NCI-H128 (cell line): Measurements from ENCODE around the gene RABGAP1L.
"Not testable (repeated sequence)": the region's sequence is repeated elsewhere in the genome, so short reads cannot be mapped to it uniquely, and the experiment has no call there.

Experiments used
- DNase-seq: peaks from one replicate; lab custom pipeline; 2025; ENCODE audit not compliant: unreplicated experiment; lab: John Stamatoyannopoulos, UW

RABGAP1L gene

DNA sequence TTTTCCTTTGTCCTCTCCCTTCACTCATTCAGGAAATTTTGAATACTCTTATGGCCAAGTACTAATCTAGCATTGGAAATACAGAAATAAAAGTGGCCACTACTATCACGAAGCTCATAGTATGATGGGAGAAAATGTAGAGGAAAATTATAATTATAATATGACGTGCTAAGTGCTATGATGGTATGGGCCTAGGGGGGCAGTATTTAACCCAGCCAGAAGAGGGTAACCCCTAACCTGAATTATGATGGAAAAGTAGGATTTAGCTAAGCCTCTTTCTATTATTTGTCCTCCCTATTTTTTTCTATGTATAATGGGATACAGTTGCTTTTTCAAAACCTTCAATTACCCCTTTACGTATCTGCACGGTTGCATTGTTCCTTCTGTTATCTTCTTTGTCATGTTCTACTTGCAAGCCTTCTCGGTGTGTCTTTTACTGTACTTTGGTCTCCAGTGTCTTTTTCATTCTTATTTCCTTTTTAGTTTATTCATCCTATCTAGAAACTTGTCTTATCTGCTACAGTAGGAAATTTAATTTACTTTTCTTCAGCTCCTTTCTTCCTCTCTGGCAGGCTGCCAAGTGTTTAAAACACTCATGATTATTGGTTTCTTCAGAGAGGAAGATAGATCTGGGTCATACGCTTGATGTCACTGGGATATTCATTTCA, 199.6 kb downstream of the RABGAP1L start:
- no peak for DNase-seq

DNA sequence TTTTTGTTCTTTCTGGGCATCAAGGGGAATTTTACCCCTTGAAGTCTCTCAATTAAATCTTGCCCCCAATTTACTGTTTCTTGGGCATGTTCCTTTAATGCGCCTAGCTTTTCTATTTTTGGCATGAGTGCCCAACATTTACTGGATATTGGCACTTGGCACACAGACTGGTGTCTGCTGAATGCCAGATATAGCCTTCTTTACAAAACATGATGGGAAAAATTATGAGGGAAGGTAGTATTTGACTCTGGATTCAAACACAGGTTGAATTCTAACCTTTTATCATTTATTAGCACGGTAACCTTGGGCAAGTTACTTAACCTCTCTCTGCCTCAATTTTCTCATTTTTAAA, 200.1 kb downstream of the RABGAP1L start:
- no peak for DNase-seq

DNA sequence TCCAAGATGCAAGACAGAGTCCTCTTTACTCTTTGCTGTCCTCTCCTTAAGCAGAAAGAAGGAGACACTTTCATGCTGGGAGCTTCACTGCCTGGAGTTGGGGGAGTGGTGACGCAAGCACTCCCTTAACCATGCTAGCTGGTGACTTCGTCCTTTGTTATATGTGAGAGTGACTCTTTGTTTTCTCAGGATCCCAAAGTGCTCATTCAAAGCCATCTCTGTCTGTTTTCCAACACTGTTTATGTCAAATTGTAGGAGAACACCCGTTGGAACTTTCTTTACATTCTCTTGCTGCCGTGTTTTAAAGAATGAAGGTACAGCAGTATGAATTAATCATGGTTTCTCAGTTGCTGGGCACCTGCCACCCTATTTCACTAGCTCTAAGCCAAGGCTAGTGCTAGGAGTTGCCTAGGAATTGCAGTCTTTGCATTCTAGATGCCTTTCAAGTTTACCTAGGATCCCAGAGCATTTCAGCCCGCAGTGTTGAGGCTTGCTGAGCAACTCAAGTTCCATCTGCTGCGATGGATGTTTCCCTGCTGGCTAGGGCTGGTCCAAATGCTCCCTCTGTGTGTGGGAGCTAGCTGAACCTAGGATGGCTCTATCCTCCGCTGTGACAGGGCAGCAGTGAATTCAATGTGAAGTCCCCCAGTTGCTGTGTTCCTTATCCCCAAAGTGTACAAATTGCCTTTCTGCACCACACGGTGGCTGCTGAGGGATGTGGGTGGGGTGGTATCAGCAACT, 205.8 kb downstream of the RABGAP1L start:
- no peak for DNase-seq

DNA sequence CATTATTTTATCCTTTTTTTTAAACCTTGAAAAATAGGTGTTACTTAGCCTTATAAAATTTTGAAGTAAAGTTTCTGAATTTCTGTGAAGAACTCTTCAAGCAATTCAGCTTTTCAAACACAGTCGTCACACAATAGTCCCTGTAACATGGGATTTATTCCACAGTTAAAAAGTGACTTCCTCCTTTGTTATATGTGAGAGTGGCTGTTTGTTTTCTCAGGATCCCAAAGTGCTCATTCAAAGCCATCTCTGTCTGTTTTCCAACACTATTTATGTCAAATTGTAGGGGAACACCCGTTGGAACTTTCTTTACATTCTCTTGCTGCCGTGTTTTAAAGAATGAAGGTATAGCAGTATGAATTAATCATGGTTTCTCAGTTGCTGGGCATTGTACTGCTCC, 207.6 kb downstream of the RABGAP1L start:
- DNase-seq, result no peak

DNA sequence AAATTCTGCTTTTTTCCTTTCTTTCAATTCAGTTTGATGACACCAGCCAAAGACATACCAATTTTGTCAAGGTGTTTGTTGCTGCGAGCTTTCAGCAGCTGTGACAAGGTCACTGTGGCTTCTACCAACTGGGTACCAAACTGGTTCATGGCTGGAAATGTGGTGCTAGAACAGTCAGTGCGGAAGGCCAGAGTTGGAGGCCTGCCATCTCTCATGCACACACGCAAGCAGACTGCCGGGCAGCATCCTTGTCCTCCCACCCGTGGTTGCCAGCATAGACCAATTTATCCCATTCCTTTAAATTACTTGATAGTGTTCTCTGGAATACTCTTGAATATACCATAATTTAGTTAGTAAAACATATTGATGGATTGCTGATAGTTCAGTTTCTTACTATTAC, 208.6 kb downstream of the RABGAP1L start:
- no peak for DNase-seq

DNA sequence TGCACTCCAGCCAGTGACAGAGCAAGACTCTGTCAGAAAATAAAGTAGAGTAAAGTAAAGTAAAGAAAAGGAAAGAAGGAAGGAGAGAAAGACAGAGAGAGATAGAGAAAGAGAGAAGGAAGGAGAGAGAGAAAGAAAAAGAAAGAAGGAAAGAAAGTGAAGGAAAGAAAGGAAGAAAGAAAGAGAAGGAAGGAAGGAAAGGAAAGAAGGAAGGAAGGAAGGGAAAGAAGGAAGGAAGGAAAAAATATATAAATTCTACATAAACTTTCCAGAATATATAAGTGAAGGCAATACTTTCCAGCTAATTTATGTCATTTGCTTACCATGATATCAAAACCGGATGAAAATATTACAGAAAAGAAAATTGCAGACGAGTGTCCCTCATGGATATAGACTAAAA, 216.7 kb downstream of the RABGAP1L start:
- no peak for DNase-seq

DNA sequence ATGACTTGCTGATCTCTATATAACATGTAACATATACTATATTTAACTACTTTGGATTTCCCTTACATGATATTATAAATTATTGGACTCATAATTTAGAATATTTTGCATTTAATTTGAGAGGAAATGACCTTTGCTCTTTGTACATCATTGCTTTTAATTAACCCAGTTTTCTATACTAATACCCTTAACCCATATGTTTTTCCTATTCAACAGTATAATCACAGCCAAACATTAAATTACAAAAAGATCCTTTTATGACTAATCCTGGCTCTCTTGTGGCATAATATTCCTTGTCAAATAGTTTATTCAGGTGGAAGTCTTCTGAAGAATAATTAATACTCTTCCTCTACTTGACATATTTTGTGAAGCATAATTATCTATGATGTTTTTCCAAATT, 232.4 kb downstream of the RABGAP1L start:
- DNase-seq, result no peak

DNA sequence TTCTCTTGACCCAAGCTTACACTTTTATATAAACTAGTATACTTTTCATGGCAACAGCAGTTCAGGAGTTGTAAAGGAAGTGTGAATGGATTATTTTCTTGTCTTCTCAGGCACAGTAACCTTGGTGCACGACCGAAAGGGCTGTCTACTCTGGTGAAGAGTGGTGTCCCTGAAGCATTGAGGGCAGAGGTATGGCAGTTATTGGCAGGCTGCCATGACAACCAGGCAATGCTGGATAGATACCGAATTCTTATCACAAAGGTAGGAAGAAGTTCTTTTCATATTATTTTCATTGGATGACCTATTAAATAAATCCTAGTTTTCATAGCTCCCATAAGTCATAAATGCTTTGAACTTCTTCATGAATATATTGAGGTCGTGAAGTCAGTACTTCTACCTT, 234.6 kb downstream of the RABGAP1L start:
- DNase-seq, result no peak

DNA sequence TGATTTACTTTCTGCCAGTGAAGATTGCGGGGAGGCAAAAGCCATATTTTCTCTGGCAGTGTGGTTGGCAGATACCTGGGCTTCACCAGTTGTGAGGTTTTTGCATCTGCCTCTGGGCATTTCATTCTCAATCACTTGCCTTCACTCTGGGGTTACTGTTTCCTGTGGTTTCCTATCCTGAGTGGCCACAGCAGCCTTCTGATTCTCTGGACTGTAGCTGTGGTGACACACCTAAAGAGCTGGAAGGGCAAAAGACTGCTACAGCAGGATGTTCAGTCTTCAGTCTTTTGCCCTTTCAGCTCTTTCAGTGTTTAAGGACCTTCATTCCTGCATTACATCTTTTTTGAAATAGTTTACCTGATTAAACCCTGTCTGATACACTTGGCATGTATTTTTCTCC, 237.9 kb downstream of the RABGAP1L start:
- no peak for DNase-seq

DNA sequence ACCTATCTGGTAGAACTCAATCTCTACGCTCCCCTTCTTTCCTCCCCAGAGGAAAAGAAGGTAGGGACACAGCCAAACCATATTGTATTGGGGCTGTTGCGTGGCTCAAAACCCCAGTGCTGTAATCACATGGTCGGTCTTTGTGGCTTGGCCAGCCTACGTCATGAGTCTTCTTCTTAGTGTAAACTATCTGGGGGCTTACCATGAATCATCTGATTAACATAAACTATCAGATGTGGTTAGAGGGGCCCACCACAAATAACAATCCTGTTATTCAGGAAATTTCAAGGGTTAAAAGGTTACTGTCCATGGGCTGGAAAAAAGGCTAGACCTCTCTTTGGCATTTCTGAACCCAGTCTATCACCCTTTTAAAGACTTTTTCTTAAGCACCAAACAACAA, 238.9 kb downstream of the RABGAP1L start:
- DNase-seq, result no peak

DNA sequence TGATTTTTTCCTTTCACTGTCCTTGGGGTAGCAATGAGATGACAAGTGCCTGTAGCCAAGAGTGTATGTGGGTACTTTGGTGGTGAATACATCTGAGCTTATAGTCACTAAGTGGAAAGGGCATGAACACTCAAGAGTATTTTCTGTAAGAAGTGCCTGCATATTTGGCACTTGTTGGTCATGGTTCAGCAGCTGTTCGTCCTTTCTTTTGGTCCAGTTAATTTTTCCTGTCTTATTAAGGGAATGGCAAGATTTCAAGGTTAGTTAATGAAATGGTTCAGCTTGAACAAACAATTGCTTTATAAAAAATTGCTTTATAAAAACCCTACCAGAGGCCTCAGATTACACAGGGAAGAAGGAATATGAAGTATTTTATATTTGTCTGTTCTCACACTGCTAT, 239.9 kb downstream of the RABGAP1L start:
- no peak for DNase-seq

DNA sequence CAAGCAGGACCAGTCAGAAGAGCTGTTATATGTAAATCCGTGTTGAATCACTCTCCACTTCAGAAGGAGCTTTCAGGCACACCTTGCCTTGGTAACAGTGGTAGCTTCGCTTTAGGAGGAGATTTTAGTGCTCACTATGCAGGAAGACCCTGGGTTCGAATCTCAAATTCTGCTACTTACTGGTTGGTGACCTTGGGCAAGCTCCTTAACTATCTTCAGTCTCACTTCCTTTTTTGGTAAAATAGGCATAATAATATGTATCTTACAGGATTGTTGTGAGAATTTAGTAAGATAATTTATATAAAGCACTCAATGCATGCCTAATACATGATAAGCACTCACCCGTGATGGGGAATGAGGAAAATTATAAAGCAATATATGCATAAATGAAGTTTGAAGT, 241.8 kb downstream of the RABGAP1L start:
- DNase-seq, result no peak

DNA sequence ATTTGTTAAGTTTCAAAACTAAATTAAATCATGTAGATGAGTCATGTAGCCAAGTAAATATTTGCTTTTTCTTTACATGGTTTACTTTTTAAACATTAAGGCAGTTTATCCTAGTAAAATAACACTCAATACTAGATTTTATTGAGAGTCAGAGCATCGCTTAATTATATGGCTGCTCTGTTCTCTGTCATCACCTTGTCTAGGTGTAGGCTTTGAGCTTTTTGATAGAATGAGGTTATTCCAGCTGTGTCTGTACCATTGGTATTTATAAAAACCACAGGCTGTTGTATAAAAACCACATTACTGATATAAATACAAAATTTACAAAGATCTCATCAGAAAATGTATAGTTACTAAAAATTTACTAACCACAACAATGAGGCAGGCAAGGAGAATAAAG, 245.9 kb downstream of the RABGAP1L start:
- DNase-seq, result no peak

DNA sequence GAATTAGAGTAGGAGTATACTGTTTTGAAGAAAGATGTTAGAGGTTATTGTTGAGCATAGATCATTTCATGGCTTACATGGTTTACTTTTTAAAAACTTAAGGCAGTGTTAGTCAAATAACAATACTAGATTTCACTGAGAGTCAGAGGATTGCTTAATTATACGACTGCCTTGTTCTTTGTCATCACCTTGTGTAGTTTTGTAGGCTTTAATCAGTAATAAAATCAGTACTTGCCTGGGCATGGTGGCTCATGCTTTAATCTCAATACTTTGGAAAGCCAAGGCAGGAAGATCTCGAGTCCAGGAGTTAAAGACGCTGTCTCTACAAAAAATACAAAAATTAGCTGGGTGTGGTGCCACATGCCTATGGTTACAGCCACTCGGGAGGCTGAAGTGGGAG, 247.1 kb downstream of the RABGAP1L start:
- DNase-seq, result no peak

DNA sequence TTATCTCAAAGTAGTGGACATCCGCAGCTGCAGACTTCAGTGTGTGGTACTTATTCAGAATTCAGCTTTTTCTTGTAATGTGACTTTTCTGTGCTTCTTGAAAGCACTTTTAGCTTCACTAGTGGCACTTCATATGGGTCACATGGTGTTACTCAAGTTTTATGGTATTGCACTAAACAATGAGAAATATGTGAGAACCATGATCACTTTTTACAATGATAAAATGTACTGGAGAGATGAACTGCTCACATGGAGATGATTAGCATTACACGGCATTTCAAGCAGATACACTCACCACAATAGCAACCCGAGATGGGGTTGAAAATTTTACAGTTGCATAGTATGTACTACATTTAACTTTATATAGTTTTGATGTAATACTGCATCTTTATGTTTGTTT, 248.3 kb downstream of the RABGAP1L start:
- no peak for DNase-seq

DNA sequence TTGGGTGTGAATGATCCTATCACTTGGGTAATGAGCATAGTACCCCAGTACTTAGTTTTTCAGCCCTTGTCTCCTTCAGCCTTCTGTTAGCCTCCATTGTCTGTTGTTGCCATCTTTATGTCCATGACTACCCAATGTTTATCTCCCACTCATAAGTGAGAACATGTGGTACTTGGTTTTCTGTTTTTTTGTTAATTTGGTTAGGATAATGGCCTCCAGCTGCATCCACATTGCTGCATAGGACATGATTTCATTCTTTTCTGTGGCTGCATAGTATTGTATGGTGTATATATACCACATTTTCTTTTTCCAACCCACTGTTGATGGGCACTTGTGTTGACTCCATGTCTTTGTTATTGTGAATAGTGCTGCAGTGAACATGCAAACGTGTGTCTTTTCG, 248.8 kb downstream of the RABGAP1L start:
- DNase-seq, result no peak

DNA sequence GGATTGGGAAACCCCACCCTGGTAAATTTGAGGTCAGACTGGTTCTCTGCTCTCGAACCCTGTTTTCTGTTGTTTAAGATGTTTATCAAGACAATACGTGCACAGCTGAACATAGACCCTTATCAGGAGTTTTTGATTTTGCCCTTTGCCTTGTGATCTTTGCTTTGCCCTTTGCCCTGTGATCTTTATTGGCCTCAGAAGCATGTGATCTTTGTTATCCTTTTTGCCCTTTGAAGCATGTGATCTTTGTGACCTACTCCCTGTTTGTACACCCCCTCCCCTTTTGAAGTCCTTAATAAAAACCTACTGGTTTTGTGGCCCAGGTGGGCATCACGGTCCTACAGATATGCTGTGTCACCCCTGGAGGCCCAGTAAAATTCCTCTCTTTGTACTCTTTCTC, 250.5 kb downstream of the RABGAP1L start:
- DNase-seq, result not testable (repeated sequence)

DNA sequence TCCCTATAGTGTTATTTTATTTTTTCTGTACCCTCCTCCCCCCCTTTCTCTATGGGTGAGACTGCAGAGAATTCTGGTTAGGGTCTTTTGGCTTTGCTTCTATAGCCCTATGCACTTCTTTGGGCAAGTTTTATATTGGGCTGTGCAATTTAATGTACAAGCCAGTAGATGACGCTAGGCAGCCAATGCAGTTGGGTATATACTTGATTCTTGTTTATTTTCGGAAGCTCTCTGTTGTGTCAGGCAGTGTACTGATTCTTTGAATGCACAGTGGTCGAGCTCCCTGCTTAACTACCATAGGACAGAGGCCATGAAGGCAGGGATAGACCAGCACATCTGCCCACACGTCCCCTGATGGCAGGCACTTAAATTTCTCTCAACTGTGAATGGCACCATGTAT, 254.3 kb downstream of the RABGAP1L start:
- no peak for DNase-seq

DNA sequence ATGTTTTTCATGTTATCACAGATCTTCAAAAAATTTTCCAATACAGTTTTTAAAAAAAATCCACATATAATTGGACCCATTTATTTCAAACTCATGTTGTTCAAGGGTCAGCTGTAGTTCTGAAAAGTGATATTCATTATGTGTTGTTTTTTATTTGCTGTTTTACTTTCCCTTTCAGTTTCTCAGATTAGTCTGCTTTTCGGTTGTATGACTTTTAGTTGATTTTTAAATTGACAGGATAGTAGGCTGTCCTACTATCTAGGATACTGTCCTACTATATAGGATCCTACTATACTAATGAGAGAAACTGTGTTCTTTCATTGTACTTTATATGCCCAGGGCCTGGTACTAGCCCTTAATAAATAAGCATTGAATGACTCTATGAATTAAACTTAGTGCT, 254.9 kb downstream of the RABGAP1L start:
- DNase-seq, result no peak

DNA sequence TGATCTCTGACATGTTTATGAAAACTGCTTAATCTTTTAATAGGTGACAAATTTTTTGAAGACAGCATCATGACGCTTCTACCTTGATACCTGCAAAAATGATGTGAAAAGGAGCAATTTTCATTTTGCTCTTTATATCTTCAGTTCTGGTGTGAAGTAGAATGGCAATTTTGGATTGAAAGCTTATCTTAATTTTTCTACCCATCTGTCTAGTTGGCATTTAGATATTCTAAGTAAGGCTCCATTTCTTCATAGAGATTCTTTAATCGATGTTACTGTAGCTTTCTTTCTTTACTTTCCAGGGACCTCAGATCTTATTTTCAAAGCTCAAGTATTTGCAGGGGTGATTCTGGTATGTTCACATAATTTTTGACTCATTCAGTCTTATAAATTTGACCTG, 256.2 kb downstream of the RABGAP1L start:
- no peak for DNase-seq

DNA sequence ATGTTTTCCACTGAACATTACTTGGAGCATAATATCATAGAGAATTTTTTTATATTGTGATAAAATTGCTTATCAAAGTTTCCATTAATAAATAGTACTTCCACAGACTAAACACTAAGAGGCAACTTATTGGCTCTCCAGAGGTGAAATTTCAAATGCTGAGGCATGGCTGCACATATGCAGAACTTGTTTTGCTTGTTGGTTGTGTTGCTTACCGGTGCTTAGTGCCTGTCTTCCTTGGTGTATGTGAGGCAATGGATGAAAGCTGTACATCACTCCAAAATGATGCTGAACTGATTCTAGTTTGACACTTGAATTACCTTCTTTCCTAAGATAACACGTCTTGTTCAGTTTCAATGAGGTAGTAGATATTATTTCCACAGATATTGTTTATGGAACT, 258.6 kb downstream of the RABGAP1L start:
- DNase-seq, result no peak

DNA sequence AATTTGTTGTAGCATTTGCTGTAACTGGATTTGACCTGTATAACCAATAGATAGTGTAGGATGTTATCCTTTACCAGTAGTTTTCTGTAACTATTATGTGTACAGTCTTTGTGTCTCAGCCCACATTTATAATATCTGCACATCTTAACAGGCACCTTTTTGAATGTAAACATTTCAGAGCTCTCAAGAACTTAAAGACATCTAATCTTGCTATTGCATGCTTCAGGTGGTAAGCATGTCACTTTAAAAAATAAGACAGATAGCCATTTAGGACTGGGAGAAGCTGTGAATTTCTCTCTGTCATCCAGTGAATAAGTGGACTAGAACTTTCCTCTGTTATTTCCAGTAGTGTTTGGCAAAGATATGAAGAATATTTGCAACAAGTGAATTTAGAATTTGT, 265.8 kb downstream of the RABGAP1L start:
- DNase-seq, result no peak

DNA sequence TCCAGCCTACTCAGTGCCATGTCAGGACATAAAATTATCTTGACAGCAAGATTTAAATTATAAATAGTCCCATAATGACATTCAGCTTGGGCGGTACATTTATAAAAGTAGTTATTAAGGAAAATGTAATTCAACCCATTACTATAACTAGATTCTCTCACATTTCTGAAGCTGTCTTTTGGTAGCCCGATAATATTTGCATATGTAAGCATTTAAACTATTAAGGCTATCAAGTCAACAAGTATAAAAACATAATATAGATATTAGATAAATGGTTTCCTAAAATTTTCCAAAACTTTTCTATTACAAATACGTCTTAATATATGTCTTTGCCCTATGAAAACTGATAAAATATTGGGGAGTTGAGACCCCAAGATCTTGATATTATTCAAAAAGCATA, 266.8 kb downstream of the RABGAP1L start:
- no peak for DNase-seq
